Endothelial cell of umbilical vein (primary cell): ENCODE data around the gene CARD19. TPM values are rescaled to one million over a fixed set of nuclear protein-coding genes. Genes with fewer than 3 reads are reported as not detected.

Experiments
- BruUV-seq: library from RNA; stranded (reverse); fragments of 400-500 nt; replicated peaks from 2 replicates; lab custom pipeline; 2021; lab: Mats Ljungman, UMichigan
- CTCF ChIA-PET: fragments of 300-600, 350-600 bp; sonication (Branson Sonifier 250); formaldehyde crosslinking; loops from one replicate; lab custom pipeline; 2021; ENCODE audit warnings: antibody characterized with exemption, inconsistent platforms; lab: Charles Lee
- POLR2A ChIA-PET: fragments of 300-600, 350-600 bp; sonication (Branson Sonifier 250); formaldehyde crosslinking; loops from one replicate; lab custom pipeline; 2021; ENCODE audit warnings: antibody characterized with exemption, inconsistent platforms; lab: Charles Lee
- DNase-seq: peaks from one replicate; pipeline ENCODE4 v3.0.0-alpha.2; 2011; ENCODE audit warnings: low read depth, low spot score
- FAIRE-seq: peaks from 2 replicates; lab custom pipeline; 2011; peaks lifted over from hg19 to GRCh38; lab: Jason Lieb, UNC
- H2AFZ ChIP-seq: 2 replicates; pipeline ENCODE4 v1.6.0; 2012; ENCODE audit warnings: low read depth, low read length, control low read depth, inconsistent platforms
- H3K27ac ChIP-seq: 2 replicates; pipeline ENCODE4 v1.5.1; 2011; ENCODE audit warnings: low read depth, mild to moderate bottlenecking, control low read depth, low read length, moderate library complexity; ENCODE audit not compliant: insufficient read depth
- H3K27me3 ChIP-seq, 2 experiments: 2 replicates each; pipeline versions ENCODE4 v1.6.0 to v1.6.1; 2011; ENCODE audit warnings: low read length in 2 of 2, mixed read lengths in 1 of 2; ENCODE audit not compliant: control insufficient read depth in 2 of 2, insufficient read depth in 2 of 2
- H3K36me3 ChIP-seq, 2 experiments: 2 replicates in 1 of 2; 3 replicates in 1 of 2; pipeline ENCODE4 v1.5.1; 2011; ENCODE audit warnings: low read length in 2 of 2, mild to moderate bottlenecking in 1 of 2, moderate library complexity in 1 of 2; ENCODE audit not compliant: control insufficient read depth in 2 of 2, insufficient read depth in 2 of 2; ENCODE audit errors: extremely low read depth in 1 of 2
- H3K4me1 ChIP-seq: 3 replicates; pipeline ENCODE4 v1.5.1; 2011; ENCODE audit warnings: mild to moderate bottlenecking, low read length; ENCODE audit not compliant: control insufficient read depth, insufficient read depth; ENCODE audit errors: extremely low read depth
- H3K4me2 ChIP-seq: 2 replicates; pipeline ENCODE4 v1.6.1; 2011; ENCODE audit warnings: low read length, control low read depth, mixed read lengths; ENCODE audit not compliant: insufficient read depth
- H3K4me3 ChIP-seq, 3 experiments: fragments of 200-600 bp in 1 of 3; sonication (generic), shearing (Covaris generic) in 1 of 3; replicated peaks in 1 of 3; 2 replicates each; pipeline ENCODE4 v1.5.1; 2011 to 2016; ENCODE audit warnings: control low read depth in 3 of 3, low read length in 3 of 3, mild to moderate bottlenecking in 2 of 3, inconsistent platforms in 1 of 3, low read depth in 1 of 3, moderate library complexity in 1 of 3; ENCODE audit not compliant: insufficient read depth in 1 of 3
- H3K79me2 ChIP-seq: 2 replicates; pipeline ENCODE4 v1.6.0; 2012; ENCODE audit warnings: low read length, inconsistent platforms; ENCODE audit not compliant: control insufficient read depth, insufficient read depth
- H3K9ac ChIP-seq: replicated peaks from 2 replicates; pipeline ENCODE3; 2011; ENCODE audit warnings: low read length, control low read depth; ENCODE audit not compliant: insufficient read depth; ENCODE audit errors: extremely low read depth
- H3K9me1 ChIP-seq: replicated peaks from 3 replicates; pipeline ENCODE4 v1.6.0; 2011; ENCODE audit warnings: mild to moderate bottlenecking, low read length; ENCODE audit not compliant: control insufficient read depth, insufficient read depth; ENCODE audit errors: extremely low read depth
- H3K9me3 ChIP-seq: replicated peaks from 2 replicates; pipeline ENCODE4 v1.5.1; 2012; ENCODE audit warnings: low read length, inconsistent platforms; ENCODE audit not compliant: control insufficient read depth, insufficient read depth
- H4K20me1 ChIP-seq: replicated peaks from 2 replicates; pipeline ENCODE3; 2011; ENCODE audit warnings: mild to moderate bottlenecking, low read length; ENCODE audit not compliant: control insufficient read depth, insufficient read depth; ENCODE audit errors: extremely low read depth
- CTCF ChIP-seq, 2 donors: IDR thresholded peaks; 1 replicate in 1 of 2; 2 replicates in 1 of 2; pipeline ENCODE4 v1.5.1; 2011; ENCODE audit warnings: low read length in 2 of 2, mild to moderate bottlenecking in 2 of 2, moderate library complexity in 2 of 2, control low read depth in 1 of 2, inconsistent platforms in 1 of 2, low read depth in 1 of 2; ENCODE audit not compliant: insufficient read depth in 1 of 2; ENCODE audit errors: extremely low read depth in 1 of 2
- EZH2 ChIP-seq: IDR thresholded peaks from 2 replicates; pipeline ENCODE4 v1.6.1; 2012; ENCODE audit warnings: borderline replicate concordance, low read depth, mild to moderate bottlenecking, moderate library complexity, low read length, inconsistent platforms; ENCODE audit not compliant: severe bottlenecking
- FOS ChIP-seq: IDR thresholded peaks from 2 replicates; pipeline ENCODE4 v1.6.1; 2011; ENCODE audit warnings: mild to moderate bottlenecking, low read length, moderate library complexity, borderline replicate concordance; ENCODE audit not compliant: insufficient read depth
- GATA2 ChIP-seq: IDR thresholded peaks from 2 replicates; pipeline ENCODE4 v1.7.0; 2011; ENCODE audit warnings: low read depth, mild to moderate bottlenecking, moderate library complexity, mixed read lengths, low read length; ENCODE audit not compliant: insufficient read length, insufficient read depth
- JUN ChIP-seq: IDR thresholded peaks from 2 replicates; pipeline ENCODE4 v1.6.1; 2011; ENCODE audit warnings: borderline replicate concordance, low read depth; ENCODE audit not compliant: insufficient read length, insufficient read depth
- MYC ChIP-seq: IDR thresholded peaks from one replicate; pipeline ENCODE4 v1.6.1; 2011; ENCODE audit warnings: mild to moderate bottlenecking, low read depth, low read length
- POLR2A ChIP-seq: IDR thresholded peaks from 2 replicates; pipeline ENCODE4 v1.6.1; 2012; ENCODE audit warnings: low read depth, mild to moderate bottlenecking, control low read depth, low read length
- POLR2AphosphoS5 ChIP-seq: IDR thresholded peaks from 2 replicates; pipeline ENCODE4 v1.6.1; 2012; ENCODE audit warnings: low read depth, mild to moderate bottlenecking, control low read depth, low read length, moderate library complexity; ENCODE audit not compliant: insufficient read depth
- dilution Hi-C: fragments of 300-500 bp; cut with MboI; formaldehyde crosslinking; loops from one replicate; pipeline ENCODE4 v1.15.0; 2019; ENCODE audit warnings: low sequenced_read_pairs; ENCODE audit not compliant: extremely low pct_ligation_motif_present
- intact Hi-C: fragments of 100-400 bp; cut with micrococcal nuclease; formaldehyde crosslinking; loops from one replicate; pipeline ENCODE4 v1.10.0; 2022
- polyA plus RNA-seq, 4 experiments: library from polyadenylated mRNA; depleted of rRNA in 3 of 4; stranded (reverse) in 3 of 4; unstranded in 1 of 4; fragments of >200 nt; gene quantifications; 2 replicates each; pipeline versions ENCODE4 v1.2.1 to v1.2.3, GENCODE V29; 2011 to 2012; ENCODE audit warnings: missing spikeins in 1 of 4
- total RNA-seq: library from RNA; stranded (reverse); gene quantifications from 2 replicates; pipeline ENCODE4 v1.2.3, GENCODE V29; 2021
- TF ChIP-seq, protein P1 (sequence below): IDR thresholded peaks from 2 replicates; pipeline ENCODE4 v1.6.1; 2011; ENCODE audit not compliant: insufficient read depth, insufficient read length

CARD19 gene
- total and polyA plus RNA-seq, 2 donors (not counting 3 experiments of a cell fraction or from before 2014, with no cell fraction given): 45.7 to 148 TPM

GRCh38 chr9:93126151-93126781 lies 30.2 kb downstream of the CARD19 start:
- ChIA-PET CTCF (interaction anchor here (0.8 to 5.7 kb wide), 4 partner anchors 17 to 123 kb away, joined by 3 to 52 read pairs (median 3); no protein-coding TSS in a partner anchor), POLR2A (interaction anchor here (0.5 kb wide), 1 partner anchor 137 kb away, joined by 4 read pairs; no protein-coding TSS in a partner anchor)
- H3K4me3 ChIP-seq: no peak overlapping the region
- peaks cover 44% of the 10 kb centered on the region for H3K4me1 ChIP-seq
- no peak for DNase-seq
- dilution Hi-C loops: no loop called here
- FAIRE-seq: no peak
- BruUV-seq: no TSS peak
- H2AFZ ChIP-seq: no peak overlapping the region
- no peaks in the 10 kb centered on the region for H3K27me3 ChIP-seq
- no peak overlapping the region for H3K9ac ChIP-seq
- TF ChIP-seq EZH2 (no peak), POLR2AphosphoS5 (no peak), JUN (no peak), FOS (no peak), MYC (no peak), POLR2A (no peak), GATA2 (no peak), CTCF (IDR thresholded peaks at IDR 0.05; ENCODE audit: extremely low read depth in 1 of 2, insufficient read depth in 1 of 2, low read depth in 1 of 2, low read length in 2 of 2) (no peak)
- TF ChIP-seq, protein P1, sequence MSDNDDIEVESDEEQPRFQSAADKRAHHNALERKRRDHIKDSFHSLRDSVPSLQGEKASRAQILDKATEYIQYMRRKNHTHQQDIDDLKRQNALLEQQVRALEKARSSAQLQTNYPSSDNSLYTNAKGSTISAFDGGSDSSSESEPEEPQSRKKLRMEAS: no peak
- H3K9me3 ChIP-seq: no peaks in the 10 kb centered on the region
- peaks cover 0 to 15% of the 10 kb centered on the region in 2 experiments for H3K36me3 ChIP-seq
- no peaks in the 10 kb centered on the region for H4K20me1 ChIP-seq
- peaks cover 5% of the 10 kb centered on the region for H3K79me2 ChIP-seq
- no peak overlapping the region for H3K27ac ChIP-seq
- intact Hi-C loops: no loop called here
- no peak overlapping the region for H3K4me2 ChIP-seq
- no peaks in the 10 kb centered on the region for H3K9me1 ChIP-seq
